GM19438 (cell line): Measurements from ENCODE around the gene TEX2.

Experiments used
- ATAC-seq: cut with Tn5 transposase; IDR thresholded peaks from one replicate; pipeline ENCODE4 v1.9.1; 2021; ENCODE audit warnings: low read depth; ENCODE audit not compliant: unreplicated experiment

Gene TEX2

GRCh38 chr17:64124609-64125008, 138.5 kb downstream of the TEX2 start:
- ATAC-seq: no peak

GRCh38 chr17:64123114-64123513, 139.9 kb downstream of the TEX2 start:
- no peak for ATAC-seq

GRCh38 chr17:64120972-64121786, 141.9 kb downstream of the TEX2 start:
- peak; percentile 70 for ATAC-seq

GRCh38 chr17:64120159-64120810, 142.8 kb downstream of the TEX2 start:
- ATAC-seq: no peak

DNA sequence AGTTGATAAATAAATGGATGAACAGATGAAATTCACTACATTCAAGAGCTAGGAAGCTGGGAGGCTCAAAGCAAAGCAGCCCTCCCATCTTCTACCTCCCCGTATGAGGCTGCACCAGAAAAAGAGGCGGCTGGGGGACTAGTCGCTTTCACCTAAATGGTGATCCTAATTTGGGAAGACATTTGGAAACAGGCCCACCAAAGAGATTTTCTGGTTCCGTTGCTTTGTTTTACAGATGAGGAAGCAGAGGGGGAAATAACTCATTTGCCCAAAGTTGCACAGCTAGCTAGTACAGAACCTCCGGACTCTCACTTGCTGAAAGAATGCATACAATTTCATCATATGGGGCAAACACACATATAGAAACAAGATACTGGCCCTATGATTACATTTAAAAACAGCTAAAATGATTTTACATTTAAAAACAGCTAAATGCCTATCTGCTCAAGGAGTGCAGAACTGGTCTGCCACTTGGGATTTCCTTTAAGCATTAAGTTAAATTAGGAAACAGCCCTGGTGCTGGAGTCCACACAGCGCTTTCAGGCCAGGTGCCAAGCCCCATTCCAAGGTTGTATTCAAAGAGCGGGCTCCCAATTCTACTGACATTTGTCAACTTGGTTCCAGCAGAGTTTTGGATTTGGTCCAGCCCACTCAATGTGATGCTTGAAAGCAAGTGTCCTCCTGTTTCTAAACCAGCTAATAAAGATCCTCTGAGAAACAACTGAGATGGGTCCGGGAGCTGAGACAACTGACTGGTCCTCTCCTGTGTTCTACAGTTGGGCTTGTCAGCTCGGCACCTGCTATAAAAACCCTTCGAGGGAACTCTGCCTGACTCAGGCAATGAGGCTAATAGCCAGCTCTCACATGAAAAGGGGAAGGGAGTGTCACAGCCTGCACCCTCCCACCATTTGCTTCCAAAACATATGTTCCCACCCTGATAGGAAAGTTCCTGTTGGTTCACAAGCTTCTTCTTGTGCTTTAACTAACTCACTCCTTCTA, 144.8 kb downstream of the TEX2 start:
- ATAC-seq: no peak

DNA sequence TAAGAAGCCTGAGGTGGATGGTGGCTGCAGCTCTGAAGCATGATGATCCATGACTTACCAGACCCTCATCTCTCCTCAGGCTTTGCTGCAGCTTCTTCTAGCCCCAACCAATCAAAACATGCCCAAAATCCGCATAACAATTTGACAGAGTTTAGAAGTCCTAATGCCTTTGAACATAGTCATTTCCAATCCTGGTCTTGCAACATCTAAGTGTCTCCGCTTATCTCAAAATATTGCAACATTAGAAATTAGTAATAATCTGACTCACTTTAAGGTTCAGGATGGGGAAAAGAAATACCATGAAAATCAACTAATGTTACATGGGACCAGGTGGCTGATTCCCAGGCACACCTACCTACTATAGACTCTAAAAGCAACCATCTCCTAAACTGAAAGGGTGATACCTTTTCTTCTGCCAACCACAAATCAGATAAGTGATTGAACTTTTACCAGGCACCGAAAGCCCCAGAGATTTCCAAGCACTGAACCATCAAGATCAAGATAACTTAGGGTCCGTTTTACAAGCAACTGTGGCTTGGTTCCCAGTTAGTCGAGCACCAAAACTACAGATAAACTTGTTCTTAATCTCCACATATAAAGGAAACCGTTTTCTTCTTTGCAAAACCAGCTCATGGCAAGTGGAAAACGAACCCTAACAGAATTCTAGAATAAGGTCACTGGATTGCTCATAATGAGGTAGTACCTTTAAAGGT, 147.1 kb downstream of the TEX2 start:
- ATAC-seq: no peak

DNA sequence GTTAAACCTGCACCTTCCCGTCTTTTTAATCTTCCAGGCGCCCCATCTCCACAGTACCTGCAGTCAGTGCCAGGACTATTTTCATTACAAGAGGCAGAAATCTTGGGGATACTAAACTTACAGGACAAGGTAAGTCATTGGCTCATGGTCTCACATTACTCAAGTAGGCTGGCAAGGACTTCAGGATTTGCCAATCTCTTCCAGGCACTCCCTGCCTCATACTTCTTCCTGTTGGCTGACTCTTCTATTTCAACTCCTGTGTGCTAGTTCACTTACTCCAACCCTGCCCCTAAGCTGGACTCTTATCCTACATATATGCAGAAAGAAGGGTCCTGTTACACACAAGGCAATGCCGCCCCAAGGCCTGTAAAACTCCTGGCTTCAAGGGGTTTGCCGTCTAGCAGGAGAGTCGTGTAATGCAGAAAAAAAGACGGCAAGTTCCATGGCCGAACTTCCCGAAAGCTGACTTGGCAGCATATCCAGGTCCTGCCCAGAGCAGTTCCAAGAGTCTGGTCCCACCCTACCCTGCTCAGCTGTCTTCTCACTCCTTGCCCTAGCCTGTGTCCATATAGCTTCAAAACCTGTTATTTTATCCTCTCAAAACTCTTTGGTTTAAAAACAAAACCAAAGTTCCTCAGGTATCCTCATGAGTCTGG, 147.9 kb downstream of the TEX2 start:
- no peak for ATAC-seq

- no peak for ATAC-seq
Measured at GRCh38 chr17:64113006-64113405, 150.1 kb downstream of the TEX2 start.

- ATAC-seq: no peak
Measured at GRCh38 chr17:64111831-64112230, 151.2 kb downstream of the TEX2 start.

DNA sequence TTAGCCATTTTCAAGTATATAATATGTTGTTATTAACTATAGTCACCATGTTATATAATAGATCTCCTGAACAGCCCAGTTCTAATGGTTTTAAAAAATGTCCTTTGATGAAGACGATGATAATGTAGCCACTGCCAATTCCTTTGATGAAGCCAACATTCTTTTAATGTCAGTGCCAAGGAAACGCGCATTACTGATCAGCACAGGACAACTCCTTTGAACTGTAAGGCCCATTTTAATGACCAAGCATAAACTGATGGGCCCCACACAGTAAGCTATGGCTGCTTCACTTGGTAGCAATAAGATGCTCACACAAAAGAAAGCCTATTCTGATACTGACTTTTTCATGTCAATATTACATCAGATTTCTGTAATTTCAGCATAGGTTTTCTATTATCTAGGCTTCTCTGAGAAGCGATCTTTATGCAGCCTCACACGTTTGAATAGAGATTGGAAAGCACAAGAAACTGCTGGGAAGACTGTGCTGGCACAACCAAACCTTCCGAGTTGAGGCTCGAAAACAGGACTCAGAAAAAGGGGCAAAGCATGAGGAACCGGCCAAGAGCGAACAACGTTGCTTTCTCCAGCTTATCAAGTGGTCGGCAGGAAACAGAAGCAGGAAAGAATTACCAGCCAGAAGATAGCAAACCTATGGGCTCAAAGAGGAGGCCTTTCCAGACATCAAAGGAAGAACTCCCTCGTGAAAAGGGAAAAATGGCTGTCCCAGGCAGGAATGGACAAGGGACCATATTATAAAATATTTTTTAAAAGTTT, 152.5 kb downstream of the TEX2 start:
- no peak for ATAC-seq

DNA sequence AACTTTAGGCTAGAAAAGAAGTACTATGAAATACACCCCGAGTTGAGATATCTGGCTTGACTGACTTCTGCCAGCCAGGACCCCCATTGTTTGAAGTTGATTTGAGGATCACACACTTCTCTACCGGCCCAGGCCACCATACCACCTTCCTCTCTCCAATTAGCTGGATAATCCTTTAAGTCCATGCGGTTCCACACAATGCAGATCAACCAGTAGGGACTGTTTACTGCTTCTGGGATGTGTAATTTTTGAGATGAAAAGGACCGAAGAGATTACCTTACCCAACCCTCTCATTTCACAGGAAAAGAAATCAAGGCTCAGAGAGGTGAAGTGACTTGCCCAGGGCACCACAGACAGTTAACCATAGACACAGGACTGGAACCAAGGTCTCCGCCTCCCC, 153.7 kb downstream of the TEX2 start:
- ATAC-seq: no peak

DNA sequence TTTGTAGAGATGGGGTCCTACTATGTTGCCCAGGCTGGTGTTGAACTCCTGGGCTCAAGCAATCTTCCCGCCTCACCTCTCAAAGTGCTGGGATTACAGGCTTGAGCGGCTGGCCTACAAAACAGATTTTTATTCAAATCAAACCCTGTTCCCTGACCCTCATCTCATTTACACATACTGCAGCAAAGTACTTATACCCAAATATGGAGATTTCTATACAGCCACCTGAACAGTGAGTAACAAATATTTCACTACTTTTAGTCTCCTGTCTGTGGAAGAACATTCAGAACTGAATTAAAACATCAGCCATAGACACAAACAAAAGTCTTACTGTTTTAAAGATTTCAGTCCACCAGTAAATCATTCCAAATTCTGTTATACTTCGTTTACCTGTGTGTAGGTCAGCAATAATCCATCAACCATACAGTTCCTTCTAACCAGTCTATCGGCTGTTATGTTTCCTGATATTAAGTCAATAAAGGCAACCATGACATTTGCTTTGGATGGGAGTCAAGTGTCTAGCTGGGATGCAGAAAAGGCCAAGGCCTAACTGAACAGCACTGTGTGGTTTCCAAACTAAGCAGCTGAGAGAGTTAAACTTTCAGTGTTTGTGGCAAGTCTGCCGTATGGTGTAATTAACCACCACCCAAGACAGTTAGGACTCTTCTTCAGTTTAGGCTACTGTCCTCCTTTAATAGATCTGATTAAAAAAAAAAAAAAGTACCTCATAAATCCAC, 155.4 kb downstream of the TEX2 start:
- no peak for ATAC-seq

DNA sequence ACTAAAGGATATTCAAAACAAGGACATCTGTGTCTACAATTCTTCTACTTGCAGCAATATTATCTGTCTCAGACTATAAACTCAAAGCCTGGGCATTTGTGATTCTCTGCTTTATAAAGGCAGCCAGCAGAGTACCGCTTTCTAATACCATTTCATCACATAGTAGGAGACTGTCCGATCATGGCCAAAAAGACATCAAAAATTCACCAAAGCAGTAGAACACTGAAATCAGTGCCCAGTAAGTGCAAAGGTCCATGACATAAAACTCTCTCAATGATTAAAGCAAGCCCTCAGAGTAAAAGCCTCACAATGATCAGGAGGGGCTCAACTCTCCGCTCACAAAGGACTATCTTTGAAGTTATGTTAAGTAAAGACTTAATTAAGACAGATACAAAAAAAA, 156.1 kb downstream of the TEX2 start:
- ATAC-seq: no peak

GRCh38 chr17:64103391-64104364, 159.4 kb downstream of the TEX2 start:
- ATAC-seq: no peak

GRCh38 chr17:64102627-64103390, 160.3 kb downstream of the TEX2 start:
- no peak for ATAC-seq

DNA sequence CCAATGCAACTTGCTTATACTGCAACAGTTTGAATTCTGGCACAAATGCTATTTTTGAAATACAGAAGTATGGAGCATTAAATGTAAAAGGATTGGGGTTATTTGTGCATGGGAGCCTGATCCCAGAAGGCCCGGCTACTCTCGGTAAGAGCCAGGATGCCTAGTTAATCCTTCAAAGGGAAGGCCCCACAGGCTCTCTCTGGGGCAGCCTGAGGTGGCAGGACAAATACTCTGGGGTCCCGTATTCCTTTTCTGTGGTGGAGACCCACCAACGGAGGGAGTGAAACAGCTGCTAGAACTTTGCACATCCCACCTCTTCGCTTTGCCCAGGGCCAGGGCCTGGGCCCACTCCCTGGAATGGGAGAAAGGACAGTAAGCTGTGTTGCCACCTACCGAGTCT, 163.5 kb downstream of the TEX2 start:
- no peak for ATAC-seq
